HepG2 (cell line): ENCODE results near the gene AEN. TPM values are rescaled to one million over a fixed set of nuclear protein-coding genes. Genes with fewer than 3 reads are reported as not detected.
A peak's percentile ranks its signal among the peaks of the same experiment; 100 is the strongest.

ENCODE experiments used
- ATAC-seq: fragments of 200-7000 bp; cut with Tn5 transposase; 3 replicates; pipeline ENCODE4 v1.9.1; 2020; ENCODE audit warnings: mild to moderate bottlenecking, moderate library complexity
- BruUV-seq: library from RNA; stranded (reverse); fragments of 400-500 nt; replicated peaks from 2 replicates; lab custom pipeline; 2021; lab: Mats Ljungman, UMichigan
- CTCF ChIA-PET: fragments of 300-600 bp; formaldehyde crosslinking; extraction: SDS; loops from one replicate; lab custom pipeline; 2021; ENCODE audit warnings: low total read pairs, inconsistent platforms, low intra/inter-chr PET ratio; lab: Yijun Ruan, JAX
- POLR2A ChIA-PET: fragments of 350-600 bp; sonication (Branson Sonifier 250); formaldehyde crosslinking; loops from one replicate; lab custom pipeline; 2020; ENCODE audit warnings: antibody characterized with exemption, inconsistent platforms; lab: Yijun Ruan, JAX
- DNase-seq: peaks from one replicate; pipeline ENCODE4 v3.0.0-alpha.2; 2015; ENCODE audit warnings: low spot score
- FAIRE-seq: peaks from 3 replicates; lab custom pipeline; 2011; peaks lifted over from hg19 to GRCh38; lab: Jason Lieb, UNC
- H2AFZ ChIP-seq: one replicate; pipeline ENCODE4 v1.6.1; 2011; ENCODE audit warnings: low read length, inconsistent platforms
- H3K27ac ChIP-seq: fragments of 300-600 bp; 3 replicates; pipeline ENCODE4 v1.8.0; 2011; ENCODE audit warnings: mixed run types, mild to moderate bottlenecking, mixed read lengths, low read length, inconsistent platforms; ENCODE audit not compliant: insufficient read depth; ENCODE audit errors: extremely low read length
- H3K27me3 ChIP-seq, 2 experiments: fragments of 200-600 bp in 1 of 2; 2 replicates in 1 of 2; 3 replicates in 1 of 2; pipeline versions ENCODE4 v1.6.0 to v1.8.0; 2011; ENCODE audit warnings: low read length in 2 of 2, mild to moderate bottlenecking in 2 of 2, moderate library complexity in 2 of 2, inconsistent platforms in 1 of 2; ENCODE audit not compliant: insufficient read depth in 2 of 2, control insufficient read depth in 1 of 2
- H3K36me3 ChIP-seq, 2 experiments: fragments of 200-600 bp in 1 of 2; replicated peaks in 1 of 2; 2 replicates in 1 of 2; 3 replicates in 1 of 2; pipeline versions ENCODE4 v1.5.1 to v1.8.0; 2011; ENCODE audit warnings: low read length in 2 of 2, inconsistent platforms in 1 of 2; ENCODE audit not compliant: insufficient read depth in 2 of 2, control insufficient read depth in 1 of 2
- H3K4me1 ChIP-seq: 2 replicates; pipeline ENCODE4 v1.5.1; 2012; ENCODE audit warnings: low read length, inconsistent platforms; ENCODE audit not compliant: insufficient read depth
- H3K4me2 ChIP-seq: 2 replicates; pipeline ENCODE4 v1.6.0; 2011; ENCODE audit warnings: low read depth, low read length, inconsistent platforms
- H3K4me3 ChIP-seq, 3 experiments: fragments of 200-600 bp in 1 of 3; sonication (generic), shearing (Covaris generic) in 1 of 3; replicated peaks in 1 of 3; 2 replicates each; pipeline ENCODE4 v1.5.1; 2011 to 2016; ENCODE audit warnings: low read length in 3 of 3, inconsistent platforms in 2 of 3, low read depth in 2 of 3, mild to moderate bottlenecking in 2 of 3, control low read depth in 1 of 3, mixed read lengths in 1 of 3; ENCODE audit not compliant: insufficient read depth in 1 of 3
- H3K79me2 ChIP-seq: one replicate; pipeline ENCODE4 v1.6.1; 2011; ENCODE audit warnings: low read length, inconsistent platforms; ENCODE audit not compliant: insufficient read depth
- H3K9ac ChIP-seq: 2 replicates; pipeline ENCODE4 v1.6.0; 2011; ENCODE audit warnings: mild to moderate bottlenecking, low read depth, low read length, inconsistent platforms; ENCODE audit not compliant: insufficient read depth
- H3K9me3 ChIP-seq: 2 replicates; pipeline ENCODE4 v1.5.1; 2012; ENCODE audit warnings: mild to moderate bottlenecking, low read length
- H4K20me1 ChIP-seq: 2 replicates; pipeline ENCODE4 v1.6.0; 2011; ENCODE audit warnings: inconsistent platforms, mild to moderate bottlenecking, low read length, moderate library complexity; ENCODE audit not compliant: insufficient read depth
- ATF7-NPFF ChIP-seq: sonication (generic); formaldehyde crosslinking; IDR thresholded peaks from 2 replicates; pipeline ENCODE4 v1.8.1; 2023; ENCODE audit warnings: mild to moderate bottlenecking, low read depth, missing genetic modification reagents, moderate library complexity
- DR1 ChIP-seq: sonication (generic); formaldehyde crosslinking; IDR thresholded peaks from 2 replicates; pipeline ENCODE4 v1.8.0; 2021; ENCODE audit warnings: mild to moderate bottlenecking, missing genetic modification reagents, inconsistent platforms
- EHMT2 ChIP-seq: fragments of 200-600 bp; sonication (generic); IDR thresholded peaks from 2 replicates; pipeline ENCODE4 v1.7.0; 2017; ENCODE audit warnings: antibody characterized with exemption, low read depth, low read length, borderline replicate concordance
- HIC2 ChIP-seq: sonication (generic); formaldehyde crosslinking; IDR thresholded peaks from 2 replicates; pipeline ENCODE4 v1.9.0; 2022; ENCODE audit warnings: low read depth, missing genetic modification reagents
- HNF4G ChIP-seq, 2 experiments: sonication (generic) in 1 of 2; formaldehyde crosslinking in 1 of 2; IDR thresholded peaks; 2 replicates each; pipeline versions ENCODE4 v1.4.0 to v1.6.1; 2011 to 2020; ENCODE audit warnings: borderline replicate concordance in 2 of 2, low read depth in 2 of 2, mild to moderate bottlenecking in 2 of 2, low read length in 1 of 2, missing genetic modification reagents in 1 of 2, moderate library complexity in 1 of 2
- HNRNPH1 ChIP-seq: fragments of 200-400 bp; formaldehyde crosslinking; optimal IDR thresholded peaks from 2 replicates; pipeline ENCODE3; 2017; ENCODE audit warnings: mild to moderate bottlenecking, low read depth, low read length
- NFE2 ChIP-seq: sonication (generic); formaldehyde crosslinking; IDR thresholded peaks from 2 replicates; pipeline ENCODE4 v1.4.0; 2020; ENCODE audit warnings: missing genetic modification reagents
- NFIC ChIP-seq: IDR thresholded peaks from 2 replicates; pipeline ENCODE4 v1.6.1; 2012; ENCODE audit warnings: mild to moderate bottlenecking, low read length, inconsistent platforms
- RNF2 ChIP-seq: fragments of 450-650 bp; conservative IDR thresholded peaks from 2 replicates; pipeline ENCODE4 v1.6.1; 2016; ENCODE audit warnings: low read depth
- TBL1XR1 ChIP-seq: fragments of 150-350 bp; IDR thresholded peaks from 2 replicates; pipeline ENCODE4 v1.6.1; 2014; ENCODE audit warnings: borderline replicate concordance, low read length; ENCODE audit not compliant: partially characterized antibody
- ZBTB2 ChIP-seq: sonication (generic); formaldehyde crosslinking; IDR thresholded peaks from 2 replicates; pipeline ENCODE4 v1.8.0; 2022; ENCODE audit warnings: low read depth, missing genetic modification reagents
- ZBTB26 ChIP-seq: IDR thresholded peaks from 2 replicates; pipeline ENCODE4 v1.6.1; 2016; ENCODE audit warnings: missing compliant biosample characterization, missing genetic modification reagents, borderline replicate concordance
- ZKSCAN8 ChIP-seq: IDR thresholded peaks from 2 replicates; pipeline ENCODE4 v1.6.1; 2016; ENCODE audit warnings: borderline replicate concordance, missing genetic modification reagents, missing compliant biosample characterization
- ZNF569 ChIP-seq: sonication (generic); formaldehyde crosslinking; IDR thresholded peaks from 2 replicates; pipeline ENCODE4 v1.5.0; 2020; ENCODE audit warnings: mild to moderate bottlenecking, missing genetic modification reagents, moderate library complexity, borderline replicate concordance
- ZNF619 ChIP-seq: sonication (generic); formaldehyde crosslinking; IDR thresholded peaks from 2 replicates; pipeline ENCODE4 v1.4.0; 2020; ENCODE audit warnings: mild to moderate bottlenecking, missing genetic modification reagents
- ZNF788 ChIP-seq: sonication (generic); formaldehyde crosslinking; IDR thresholded peaks from 2 replicates; pipeline ENCODE4 v1.5.0; 2020; ENCODE audit warnings: mild to moderate bottlenecking, missing genetic modification reagents, borderline replicate concordance
- WGBS: methylation state at CpG from one replicate; pipeline ENCODE4 v1.1.6; 2017; ENCODE audit warnings: low lambda C conversion rate; 5-methylcytosine and 5-hydroxymethylcytosine counted together
- in situ Hi-C: cut with HindIII; loops from 2 replicates; pipeline ENCODE4 v1.10.0; 2017; ENCODE audit warnings: low pct_unique_long_range_greater_than_20kb; ENCODE audit not compliant: extremely low pct_ligation_motif_present
- intact Hi-C: fragments of 100-400 bp; cut with micrococcal nuclease; formaldehyde crosslinking; loops from one replicate; pipeline ENCODE4 v1.10.0; 2022; ENCODE audit not compliant: unreplicated experiment
- polyA plus RNA-seq, 8 experiments: library from polyadenylated mRNA; depleted of rRNA in 3 of 8; stranded (reverse) in 7 of 8; unstranded in 1 of 8; fragments of >200 nt; fragmentation: Illumina TruSeq in 4 of 8; extraction: Trizol in 4 of 8; gene quantifications; 2 replicates each; pipeline versions ENCODE4 v1.2.1 to v1.2.3, GENCODE V29; 2011 to 2016; ENCODE audit warnings: low read depth in 4 of 8, missing spikeins in 1 of 8, mixed read lengths in 1 of 8; ENCODE audit not compliant: insufficient read depth in 1 of 8
- total RNA-seq, 5 experiments: library from RNA; depleted of rRNA; stranded (reverse); fragments of >200 nt; fragmentation: Illumina TruSeq; extraction: Trizol; gene quantifications; 2 replicates each; pipeline ENCODE4 v1.2.3, GENCODE V29; 2016; ENCODE audit warnings: low read depth in 1 of 5

AEN gene
- total and polyA plus RNA-seq, 2 of the 13 experiments (the other 11 are each of a cell fraction or from before 2014, with no cell fraction given), result 51.3 to 118 TPM

- BruUV-seq, result no TSS peak
- no peak overlapping the region for H3K4me3 ChIP-seq
- POLR2A ChIA-PET, result no interaction called here
- TF ChIP-seq HNRNPH1 (no peak), ZKSCAN8 (CRISPR knock-in tag) (no peak), ZBTB2 (CRISPR knock-in tag) (no peak), TBL1XR1 (no peak), ATF7-NPFF (no peak), NFE2 (CRISPR knock-in tag) (no peak), ZNF569 (CRISPR knock-in tag) (no peak), DR1 (CRISPR knock-in tag) (no peak), NFIC (no peak), ZBTB26 (CRISPR knock-in tag) (no peak), HIC2 (CRISPR knock-in tag) (no peak), ZNF619 (CRISPR knock-in tag) (no peak), ZNF788 (CRISPR knock-in tag) (no peak), RNF2 (no peak), HNF4G (IDR thresholded peaks at IDR 0.05; ENCODE audit: borderline replicate concordance, low read depth, low read length) (no peak), HNF4G (CRISPR knock-in tag; IDR thresholded peaks at IDR 0.05; ENCODE audit: borderline replicate concordance, low read depth) (no peak), EHMT2 (no peak)
- no peak overlapping the region for H3K4me2 ChIP-seq
- H3K9me3 ChIP-seq, result no peaks in the 10 kb centered on the region
- ATAC-seq (peak; percentile 22; the same call in 1 of the 3 replicates), DNase-seq (no peak), FAIRE-seq (no peak)
- intact Hi-C loops, result no loop called here
- 51% methylated on average over 10 of the region's 14 CpGs for WGBS
- H4K20me1 ChIP-seq, result no peaks in the 10 kb centered on the region; the same call in 1 of the 2 replicates
- peaks cover 6 to 35% of the 10 kb centered on the region in 2 experiments; a peak in 3 of 5 replicates for H3K27me3 ChIP-seq
- H2AFZ ChIP-seq, result no peak overlapping the region
- no peak overlapping the region for H3K27ac ChIP-seq
- in situ Hi-C loops, result no loop called here
- no peak overlapping the region for H3K9ac ChIP-seq
- H3K36me3 ChIP-seq, result no peaks in the 10 kb centered on the region
- no peaks in the 10 kb centered on the region for H3K79me2 ChIP-seq
- CTCF ChIA-PET, result no interaction called here
- H3K4me1 ChIP-seq, result no peaks in the 10 kb centered on the region
Measured at GRCh38 chr15:88603885-88604284, 17.3 kb upstream of the AEN start.
